Femur (tissue), 1 donor: ENCODE results near the gene NOS1AP.

Experiments
- DNase-seq: peaks from one replicate; pipeline ENCODE4 v3.0.0-alpha.2; 2017

The NOS1AP gene

DNA sequence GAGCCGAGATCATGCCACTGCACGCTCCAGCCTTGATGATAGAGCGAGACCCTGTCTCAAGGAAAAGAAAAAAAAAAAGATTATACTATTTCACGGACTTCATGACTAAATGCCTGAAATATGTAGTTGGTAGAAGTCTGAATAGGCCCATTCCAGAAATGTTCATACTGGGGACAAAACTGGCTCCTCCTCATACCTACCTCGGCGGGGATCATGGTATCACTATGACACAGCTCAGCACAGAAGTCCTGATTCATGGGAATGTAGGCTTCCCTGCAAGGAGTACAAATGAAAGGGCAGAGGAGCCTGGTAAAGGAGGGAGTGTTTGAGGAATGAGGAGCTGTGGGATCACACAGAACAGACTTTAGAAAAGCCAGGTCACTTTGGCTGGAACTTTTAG lies 302.1 kb downstream of the NOS1AP start:
- DNase-seq = no peak

DNA sequence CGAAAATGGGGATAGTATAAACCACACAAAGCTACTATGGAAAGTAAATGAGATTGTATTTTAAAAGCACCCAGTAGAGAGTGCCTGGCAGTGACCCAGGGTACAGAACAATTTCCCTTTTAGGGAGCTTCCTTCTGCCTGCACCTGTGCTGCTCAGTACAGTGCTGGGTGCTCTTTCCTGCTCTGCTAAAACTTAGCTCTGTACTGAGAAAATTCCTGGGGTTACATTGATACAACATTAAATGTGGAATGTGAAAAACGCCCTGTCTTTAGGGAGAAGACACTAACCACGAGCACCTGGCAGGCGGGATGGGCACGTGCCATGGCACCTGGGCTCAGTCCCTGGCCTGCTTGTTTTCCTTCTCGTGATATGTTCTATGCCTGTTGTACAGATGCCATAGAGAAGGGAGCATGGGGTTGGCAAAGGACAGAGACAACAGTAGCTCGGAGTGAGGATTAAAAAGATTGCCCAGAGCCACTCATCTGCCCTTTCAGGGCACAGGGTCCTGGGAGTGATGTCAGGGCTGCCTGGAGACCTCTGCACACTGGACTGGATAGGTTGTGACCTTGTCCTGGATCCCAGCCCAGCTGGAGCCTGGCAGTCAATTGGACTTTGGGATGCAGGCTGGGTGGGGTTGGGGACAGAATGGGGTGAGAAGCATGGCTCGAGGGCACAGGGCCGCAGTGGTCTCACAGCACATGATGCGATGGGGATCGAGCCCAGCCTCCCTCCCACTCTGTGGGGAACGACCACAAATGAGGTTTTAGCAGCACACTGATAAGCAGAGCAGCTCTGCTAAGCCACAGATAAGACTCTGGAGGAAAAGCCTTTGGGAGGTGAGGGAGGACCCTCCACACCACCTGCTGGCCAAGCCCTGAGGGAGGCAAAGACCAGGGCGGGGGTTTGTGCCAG lies 302.9 kb downstream of the NOS1AP start:
- no peak for DNase-seq

- DNase-seq = no peak
These were observed 303.6 kb downstream of the NOS1AP start for GRCh38 chr1:162373072-162373427.

DNA sequence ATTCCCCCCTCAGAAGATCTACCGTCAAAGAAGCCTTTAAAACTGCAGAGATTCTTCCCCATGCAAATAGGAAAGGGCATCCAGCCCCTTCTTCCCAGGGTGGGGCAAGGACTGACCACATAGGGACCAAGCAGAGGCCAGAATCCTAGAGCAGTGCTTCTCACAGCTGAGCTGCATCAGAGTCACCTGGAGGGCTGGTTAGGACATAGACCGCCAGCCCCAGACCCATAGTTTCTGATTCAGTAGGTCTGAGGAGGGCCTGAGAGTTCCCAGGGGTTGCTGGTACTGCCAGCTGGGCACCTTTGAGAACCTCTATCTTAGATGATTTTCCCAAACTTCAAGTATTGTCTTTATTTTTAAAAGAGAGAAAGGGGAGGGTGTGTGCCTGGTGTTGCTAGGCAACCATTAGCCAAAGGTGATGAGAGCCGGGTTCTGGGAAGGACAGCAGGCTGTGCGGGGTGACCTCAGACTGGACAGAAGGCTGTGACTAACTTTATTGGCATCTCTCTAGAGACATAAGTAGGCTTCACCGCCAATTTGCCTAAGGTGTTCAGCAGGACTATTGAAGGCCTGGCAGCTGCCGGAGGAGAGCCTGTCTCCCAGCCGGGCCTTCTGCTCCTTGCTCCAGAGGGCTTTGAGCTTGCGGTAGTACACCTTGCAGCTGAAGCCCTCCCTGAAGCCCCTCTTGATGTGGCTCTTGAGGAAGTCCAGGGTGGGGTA lies 304.2 kb downstream of the NOS1AP start:
- no peak for DNase-seq

DNA sequence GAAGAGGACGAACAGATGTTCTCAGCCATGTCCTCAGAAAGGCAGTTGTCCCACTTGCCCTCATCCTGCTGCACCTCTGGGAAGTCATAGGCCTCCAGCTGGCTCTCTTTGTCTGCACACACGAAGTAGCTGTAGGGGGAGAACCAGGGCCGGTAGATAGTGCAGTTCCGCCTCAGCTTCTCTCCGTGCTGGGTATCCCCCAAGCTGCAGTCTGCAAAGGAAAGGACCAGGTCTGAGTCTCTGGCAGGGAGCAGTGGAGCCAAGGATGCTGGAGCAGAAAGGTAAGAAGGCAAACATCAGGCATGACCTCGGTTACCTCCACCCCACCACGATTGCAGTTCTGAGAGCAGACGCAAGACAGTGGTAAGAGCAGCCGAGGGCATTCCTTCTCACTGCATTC lies 304.9 kb downstream of the NOS1AP start:
- DNase-seq = no peak

GRCh38 chr1:162375463-162375862 lies 306.0 kb downstream of the NOS1AP start:
- no peak for DNase-seq

- DNase-seq = no peak
These were observed 307.2 kb downstream of the NOS1AP start, which contains the start of gene SPATA46 for GRCh38 chr1:162376691-162377090. SPATA46 (minus strand) TSS chr1:162376854; CDS start chr1:162376790, 64 bp downstream.

- DNase-seq = no peak
These were observed 310.8 kb downstream of the NOS1AP start for GRCh38 chr1:162380061-162380846.

- DNase-seq = no peak
These were observed 311.9 kb downstream of the NOS1AP start, which contains the start of gene C1orf226 for GRCh38 chr1:162381383-162381782. C1orf226 (plus strand) TSS chr1:162381728; CDS start chr1:162381902, 174 bp downstream.

- peak; percentile 11 for DNase-seq
These were observed 312.7 kb downstream of the NOS1AP start for GRCh38 chr1:162381941-162382750.

DNA sequence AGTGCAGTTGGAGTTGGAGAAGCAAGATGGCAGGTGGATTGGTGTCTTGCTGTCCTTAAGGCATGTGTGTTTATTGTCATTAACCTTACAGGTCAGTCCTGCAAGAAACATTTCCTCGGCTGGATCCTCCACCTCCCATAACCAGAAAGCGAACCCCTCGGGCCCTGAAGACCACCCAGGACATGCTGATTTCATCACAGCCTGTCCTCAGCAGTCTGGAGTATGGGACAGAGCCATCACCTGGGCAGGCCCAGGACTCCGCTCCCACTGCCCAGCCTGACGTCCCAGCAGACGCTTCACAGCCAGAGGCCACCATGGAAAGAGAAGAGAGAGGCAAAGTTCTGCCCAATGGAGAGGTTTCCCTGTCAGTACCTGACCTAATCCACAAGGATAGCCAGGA lies 313.6 kb downstream of the NOS1AP start:
- no peak for DNase-seq

DNA sequence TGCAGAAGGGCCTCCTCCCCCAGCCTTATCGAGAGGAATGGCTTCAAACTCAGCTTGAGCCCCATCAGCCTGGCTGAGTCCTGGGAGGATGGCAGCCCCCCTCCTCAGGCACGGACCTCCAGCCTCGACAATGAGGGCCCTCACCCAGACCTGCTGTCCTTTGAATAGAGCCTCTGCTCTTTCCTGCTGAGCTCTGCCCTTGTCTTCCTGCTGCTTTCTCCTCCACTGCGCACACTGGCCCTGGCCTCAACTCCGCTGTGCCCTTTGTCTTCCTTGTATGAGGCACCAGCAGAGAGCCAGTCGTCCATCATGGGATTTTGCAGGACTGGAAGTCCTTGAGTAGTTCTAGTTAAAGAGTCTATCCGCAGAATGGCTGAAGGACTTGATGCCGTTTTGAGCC lies 314.0 kb downstream of the NOS1AP start:
- DNase-seq = no peak

- DNase-seq = no peak
These were observed 314.6 kb downstream of the NOS1AP start for GRCh38 chr1:162384116-162384515.

DNA sequence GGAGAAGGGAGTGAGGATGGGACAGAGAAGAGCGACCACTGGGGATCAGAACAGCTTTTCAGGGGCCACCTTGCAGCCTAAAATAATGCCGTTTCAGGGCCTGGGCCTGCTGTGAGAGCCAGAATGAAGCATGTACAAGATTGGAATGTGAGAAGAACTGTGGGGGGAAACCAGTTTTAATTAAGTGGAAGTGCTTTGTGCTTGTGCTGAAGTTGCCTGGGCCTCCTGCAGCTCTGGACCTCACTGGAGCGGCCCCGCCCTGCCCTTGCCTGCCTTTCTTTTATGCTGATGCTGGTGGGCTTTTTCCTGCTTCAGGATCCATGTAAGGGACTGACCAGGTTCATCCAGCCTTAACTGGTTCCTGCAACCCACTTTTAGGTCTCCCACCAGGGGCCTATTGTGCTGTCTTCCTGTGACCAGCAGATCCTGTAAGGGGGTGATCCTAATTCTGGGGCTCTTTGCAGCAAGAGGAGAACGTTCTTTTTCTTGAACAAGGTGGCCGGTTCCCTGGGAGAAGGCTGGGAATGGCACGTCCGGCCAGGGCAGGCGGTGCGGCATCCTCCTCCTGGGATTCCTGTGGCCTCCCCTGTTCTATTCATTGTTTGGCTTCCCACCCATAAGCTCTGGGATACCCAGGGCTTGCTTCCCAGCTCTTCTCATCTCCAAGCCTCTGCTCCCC lies 315.2 kb downstream of the NOS1AP start:
- DNase-seq = no peak

DNA sequence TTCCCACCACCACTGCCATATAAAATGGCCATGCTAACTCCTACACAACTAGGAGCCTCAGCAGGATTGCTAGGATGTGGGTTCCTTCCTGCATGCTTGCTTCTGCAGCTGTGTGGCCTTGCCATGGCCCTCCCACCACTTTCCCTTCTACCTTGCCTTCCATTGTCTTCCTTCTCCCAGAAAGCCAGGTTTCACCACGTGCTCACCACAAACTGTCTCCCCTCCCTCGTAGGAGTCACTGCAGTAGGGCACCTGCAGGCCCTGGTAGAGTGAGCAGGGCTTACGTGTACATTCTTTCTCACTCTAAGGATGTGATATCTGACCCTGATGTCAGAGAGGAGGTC lies 315.8 kb downstream of the NOS1AP start:
- no peak for DNase-seq

- DNase-seq = no peak
These were observed 316.2 kb downstream of the NOS1AP start for GRCh38 chr1:162385702-162386101.

GRCh38 chr1:162386292-162387225 lies 317.1 kb downstream of the NOS1AP start:
- no peak for DNase-seq

DNA sequence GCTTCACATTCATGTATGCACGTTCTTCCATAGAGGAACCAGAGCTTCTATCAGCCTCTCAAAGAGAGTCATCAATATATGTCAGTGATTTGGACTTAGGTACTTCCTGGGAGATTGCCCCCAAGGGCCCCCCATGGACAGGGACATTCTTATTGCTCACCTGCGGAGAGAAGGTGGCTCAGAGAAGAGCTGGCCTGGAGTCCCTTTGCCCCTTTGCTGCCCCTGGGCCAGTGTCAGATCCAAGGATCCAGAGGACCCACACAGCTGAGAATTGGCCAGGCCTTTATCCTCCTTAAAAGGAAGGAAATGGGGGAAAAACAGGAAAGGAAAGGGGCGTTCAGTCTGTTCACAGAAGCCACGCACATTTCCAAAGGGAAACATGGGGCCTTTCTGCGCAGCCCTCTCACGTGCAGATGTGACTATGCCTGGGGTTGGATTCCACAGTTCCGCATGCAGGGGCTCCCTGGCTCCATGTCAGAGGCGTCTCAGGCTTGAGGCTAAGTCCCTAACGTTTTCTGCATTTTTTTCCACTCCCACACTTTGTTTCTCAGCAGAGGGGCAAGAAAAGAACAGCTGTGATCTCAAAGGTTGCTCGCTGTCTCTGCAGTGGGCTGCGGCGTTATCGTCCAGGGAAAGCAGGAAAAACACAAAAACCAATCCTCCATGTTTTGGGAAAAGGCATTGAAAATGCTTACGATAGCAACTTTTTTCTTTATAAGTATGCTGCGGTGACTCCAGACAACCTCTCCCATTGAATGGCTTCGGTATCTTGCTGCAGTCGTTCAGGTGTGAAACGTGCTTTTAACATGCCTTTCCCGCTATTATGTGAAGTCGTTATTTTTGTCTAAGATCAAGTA lies 318.0 kb downstream of the NOS1AP start:
- DNase-seq = no peak

GRCh38 chr1:162388083-162388594 lies 318.6 kb downstream of the NOS1AP start:
- DNase-seq = no peak
